Large intestine (tissue), 3 donors: ENCODE measurements around the gene NKAIN2. TPM values are rescaled to one million over a fixed set of nuclear protein-coding genes. Genes with fewer than 3 reads are reported as not detected.

Source experiments
- DNase-seq, 2 donors: peaks; one replicate each; pipeline versions ENCODE4 v3.0.0 to v3.0.0-alpha.2; 2013
- H3K27ac ChIP-seq: one replicate; pipeline ENCODE4 v1.5.1; 2013; ENCODE audit warnings: low read length
- H3K27me3 ChIP-seq: 2 replicates; pipeline ENCODE4 v1.6.1; 2013; ENCODE audit warnings: low read length; ENCODE audit not compliant: control insufficient read depth, insufficient read depth
- H3K36me3 ChIP-seq: 2 replicates; pipeline ENCODE4 v1.6.1; 2013; ENCODE audit warnings: low read length; ENCODE audit not compliant: control insufficient read depth, insufficient read depth
- H3K4me1 ChIP-seq: one replicate; pipeline ENCODE4 v1.6.1; 2013; ENCODE audit warnings: low read length; ENCODE audit not compliant: control insufficient read depth, insufficient read depth
- H3K4me3 ChIP-seq: one replicate; pipeline ENCODE4 v1.5.1; 2013; ENCODE audit warnings: low read length
- H3K9me3 ChIP-seq: one replicate; pipeline ENCODE4 v1.6.1; 2013; ENCODE audit warnings: mild to moderate bottlenecking, low read depth, low read length, moderate library complexity; ENCODE audit not compliant: control insufficient read depth
- WGBS: methylation state at CpG from one replicate; pipeline ENCODE4 v1.1.5; 2013; ENCODE audit warnings: low lambda C conversion rate; ENCODE audit not compliant: insufficient coverage; 5-methylcytosine and 5-hydroxymethylcytosine counted together
- polyA plus RNA-seq: library from polyadenylated mRNA; unstranded; fragments of 120-200 nt; gene quantifications from one replicate; pipeline ENCODE4 v1.2.1, GENCODE V29; 2013

Gene NKAIN2
- polyA plus RNA-seq, 1 donor, result 1.3 TPM

- H3K9me3 ChIP-seq, result no peaks in the 10 kb centered on the region
- 80% methylated on average over 1 of the region's 2 CpGs for WGBS
- no peak overlapping the region for H3K27ac ChIP-seq
- H3K4me1 ChIP-seq, result no peaks in the 10 kb centered on the region
- no peaks in the 10 kb centered on the region for H3K27me3 ChIP-seq
- no peak for DNase-seq
- H3K36me3 ChIP-seq, result no peaks in the 10 kb centered on the region
- H3K4me3 ChIP-seq, result no peak overlapping the region
Measured at GRCh38 chr6:124791156-124791555, 987.5 kb downstream of the NKAIN2 start.

- Histone ChIP-seq H3K9me3 (no peaks in the 10 kb centered on the region), H3K36me3 (no peaks in the 10 kb centered on the region)
Measured at GRCh38 chr6:124792386-124792785, 988.7 kb downstream of the NKAIN2 start.

GRCh38 chr6:124793398-124793797, 989.7 kb downstream of the NKAIN2 start:
- H3K9me3 ChIP-seq, result no peaks in the 10 kb centered on the region
- no peaks in the 10 kb centered on the region for H3K4me1 ChIP-seq
- no peaks in the 10 kb centered on the region for H3K36me3 ChIP-seq
- no peaks in the 10 kb centered on the region for H3K27me3 ChIP-seq
- no peak overlapping the region for H3K27ac ChIP-seq
- DNase-seq, result no peak
- H3K4me3 ChIP-seq, result no peak overlapping the region

More at GRCh38 chr6:124792386-124792785, 988.7 kb downstream of the NKAIN2 start:
- 81% methylated on average over 2 of the region's 2 CpGs for WGBS
- H3K4me3 ChIP-seq, result no peak overlapping the region
- no peak for DNase-seq
- H3K27me3 ChIP-seq, result no peaks in the 10 kb centered on the region
- H3K4me1 ChIP-seq, result no peaks in the 10 kb centered on the region
- H3K27ac ChIP-seq, result no peak overlapping the region

GRCh38 chr6:124795643-124796463, 992.2 kb downstream of the NKAIN2 start:
- H3K9me3 ChIP-seq, result no peaks in the 10 kb centered on the region
- no peak for DNase-seq
- no peak overlapping the region for H3K27ac ChIP-seq
- H3K27me3 ChIP-seq, result no peaks in the 10 kb centered on the region
- WGBS, result no CpG with 5 or more reads among the region's 4 CpGs
- H3K36me3 ChIP-seq, result no peaks in the 10 kb centered on the region
- no peak overlapping the region for H3K4me3 ChIP-seq
- no peaks in the 10 kb centered on the region for H3K4me1 ChIP-seq

- H3K4me3 ChIP-seq, result no peak overlapping the region
- H3K4me1 ChIP-seq, result no peaks in the 10 kb centered on the region
- no peak overlapping the region for H3K27ac ChIP-seq
- H3K27me3 ChIP-seq, result no peaks in the 10 kb centered on the region
- H3K9me3 ChIP-seq, result no peaks in the 10 kb centered on the region
- H3K36me3 ChIP-seq, result no peaks in the 10 kb centered on the region
- WGBS, result 80% methylated on average over 1 of the region's 4 CpGs
- DNase-seq, result no peak
Measured at GRCh38 chr6:124796464-124796970, 992.9 kb downstream of the NKAIN2 start.

- Histone ChIP-seq H3K27me3 (no peaks in the 10 kb centered on the region), H3K4me1 (no peaks in the 10 kb centered on the region), H3K9me3 (no peaks in the 10 kb centered on the region), H3K36me3 (no peaks in the 10 kb centered on the region), H3K27ac (no peak overlapping the region), H3K4me3 (no peak overlapping the region)
- no peak for DNase-seq
Measured at GRCh38 chr6:124797224-124797623, 993.6 kb downstream of the NKAIN2 start.

GRCh38 chr6:124798942-124799496, 995.4 kb downstream of the NKAIN2 start:
- Histone ChIP-seq H3K4me1 (no peaks in the 10 kb centered on the region), H3K27ac (no peak overlapping the region), H3K36me3 (no peaks in the 10 kb centered on the region), H3K27me3 (no peaks in the 10 kb centered on the region), H3K4me3 (no peak overlapping the region), H3K9me3 (no peaks in the 10 kb centered on the region)
- no peak for DNase-seq
- WGBS, result 90% methylated on average over 2 of the region's 3 CpGs

DNA sequence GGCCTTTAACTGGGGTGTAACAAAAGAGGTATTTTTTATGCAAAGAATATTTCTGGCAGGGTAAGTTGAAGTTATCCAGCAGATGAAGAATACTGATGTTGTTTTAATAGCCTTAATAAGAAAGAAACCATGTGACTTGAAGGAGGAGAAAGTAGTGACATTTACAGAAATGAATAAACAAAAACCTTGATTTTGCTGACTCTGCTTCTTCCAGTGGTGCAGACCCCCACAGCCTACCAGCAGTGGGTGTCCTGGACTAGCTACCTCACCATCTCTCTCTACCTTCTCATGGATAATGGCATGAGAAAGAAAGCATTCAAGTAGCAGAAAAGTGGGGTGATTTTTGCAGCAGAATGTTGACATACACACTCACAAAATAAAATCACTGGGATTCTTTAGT, 996.0 kb downstream of the NKAIN2 start:
- Histone ChIP-seq H3K9me3 (no peaks in the 10 kb centered on the region), H3K27ac (no peak overlapping the region), H3K4me1 (no peaks in the 10 kb centered on the region), H3K4me3 (no peak overlapping the region), H3K36me3 (no peaks in the 10 kb centered on the region), H3K27me3 (no peaks in the 10 kb centered on the region)
- DNase-seq, result no peak

DNA sequence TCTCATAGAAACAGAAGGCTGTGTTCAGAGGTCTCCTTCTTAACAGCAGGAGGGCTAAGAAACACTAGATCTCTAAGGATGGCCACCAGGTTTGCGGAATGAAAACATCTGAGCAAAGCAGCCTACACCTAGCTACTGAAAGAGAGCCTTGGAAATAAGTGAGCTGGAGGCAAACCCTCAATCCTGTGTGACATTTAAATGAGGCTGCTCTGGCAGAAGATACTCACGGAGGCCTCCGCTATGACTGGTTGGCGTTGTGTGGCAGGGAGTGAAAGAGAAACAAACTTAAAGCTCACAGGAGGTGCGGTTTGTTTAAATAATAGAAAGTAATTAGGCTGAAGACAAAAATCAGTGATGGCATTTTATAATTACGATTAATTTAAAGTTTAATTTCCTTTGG, 996.6 kb downstream of the NKAIN2 start:
- 93% methylated on average over 5 of the region's 6 CpGs for WGBS
- no peak for DNase-seq
- no peaks in the 10 kb centered on the region for H3K4me1 ChIP-seq
- H3K4me3 ChIP-seq, result no peak overlapping the region
- H3K27me3 ChIP-seq, result no peaks in the 10 kb centered on the region
- no peak overlapping the region for H3K27ac ChIP-seq
- no peaks in the 10 kb centered on the region for H3K9me3 ChIP-seq
- H3K36me3 ChIP-seq, result no peaks in the 10 kb centered on the region

GRCh38 chr6:124812067-124812466, 1008.4 kb downstream of the NKAIN2 start:
- Histone ChIP-seq H3K27ac (no peak overlapping the region), H3K27me3 (no peaks in the 10 kb centered on the region), H3K4me3 (no peak overlapping the region), H3K36me3 (no peaks in the 10 kb centered on the region), H3K9me3 (no peaks in the 10 kb centered on the region), H3K4me1 (no peaks in the 10 kb centered on the region)
- whole genome bisulfite sequencing, result 40% methylated on average over 1 of the region's 2 CpGs
- no peak for DNase-seq

- Histone ChIP-seq H3K27ac (no peak overlapping the region), H3K9me3 (no peaks in the 10 kb centered on the region), H3K4me1 (no peaks in the 10 kb centered on the region), H3K4me3 (no peak overlapping the region), H3K27me3 (no peaks in the 10 kb centered on the region), H3K36me3 (no peaks in the 10 kb centered on the region)
- no peak for DNase-seq
- 79% methylated on average over 2 of the region's 4 CpGs for WGBS
Measured at GRCh38 chr6:124819346-124819745, 1015.7 kb downstream of the NKAIN2 start.
